ENCODE results near the gene GABRR2. TPM values are rescaled to one million over a fixed set of nuclear protein-coding genes. Genes with fewer than 3 reads are reported as not detected.
"Not testable (repeated sequence)": the region's sequence is repeated elsewhere in the genome, so short reads cannot be mapped to it uniquely, and the experiment has no call there.

Gene GABRR2
- total RNA-seq, 2 experiments from 2014 or later = 0.70 to 0.78 TPM

DNA sequence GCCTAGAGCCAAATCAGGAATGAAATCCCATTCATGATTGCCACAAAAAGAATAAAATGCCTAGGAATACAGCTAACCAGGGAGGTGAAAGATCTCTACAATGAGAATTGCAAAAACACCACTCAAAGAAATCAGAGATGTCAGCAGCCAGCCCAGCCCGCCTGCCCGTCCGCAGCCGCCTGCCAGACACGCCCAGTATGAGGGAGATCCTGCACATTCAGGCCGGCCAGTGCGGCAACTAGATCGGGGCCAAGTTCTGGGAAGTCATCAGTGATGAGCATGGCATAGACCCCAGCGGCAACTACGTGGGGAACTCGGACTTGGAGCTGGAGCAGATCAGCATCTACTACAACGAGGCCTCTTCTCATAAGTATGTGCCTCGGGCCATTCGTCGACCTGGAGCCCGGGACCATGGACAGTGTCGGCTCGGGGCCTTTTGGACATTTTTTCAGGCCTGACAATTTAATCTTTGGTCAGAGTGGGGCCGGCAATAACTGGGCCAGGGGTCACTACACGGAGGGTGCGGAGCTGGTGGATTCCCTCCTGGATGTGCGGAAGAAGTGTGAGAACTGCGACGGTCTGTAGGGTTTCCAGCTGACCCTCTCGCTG lies 13.4 kb downstream of the GABRR2 start:
- peaks cover 29% of the 10 kb centered on the region for H3K4me1 Mint-ChIP-seq
- POLR2A ChIA-PET = no interaction called here
- no peaks in the 10 kb centered on the region for H3K9me3 Mint-ChIP-seq
- CTCF ChIA-PET = no interaction called here
- H3K36me3 Mint-ChIP-seq (ENCODE audit: low read depth) = no peaks in the 10 kb centered on the region
- DNase-seq = no peak
- H3K27ac Mint-ChIP-seq = no peak overlapping the region
- H3K27me3 Mint-ChIP-seq = peaks cover 4% of the 10 kb centered on the region
- H3K4me3 Mint-ChIP-seq = no peak overlapping the region

GRCh38 chr6:89299466-89299850 lies 15.6 kb downstream of the GABRR2 start:
- no peak overlapping the region for H3K27ac Mint-ChIP-seq
- H3K4me1 Mint-ChIP-seq = peaks cover 30% of the 10 kb centered on the region
- ChIA-PET CTCF (interaction anchor here (0.6 to 2.8 kb wide), 3 partner anchors 18 to 219 kb away, joined by 3 to 12 read pairs (median 8); no protein-coding TSS in a partner anchor), POLR2A (interaction anchor here (0.9 to 3.5 kb wide), 5 partner anchors 11 to 219 kb away, joined by 3 to 64 read pairs (median 16); partner anchors contain the start of genes PM20D2, PNRC1 and UBE2J1)
- no peak for DNase-seq
- H3K4me3 Mint-ChIP-seq = no peak overlapping the region
- no peaks in the 10 kb centered on the region for H3K9me3 Mint-ChIP-seq
- H3K27me3 Mint-ChIP-seq = no peaks in the 10 kb centered on the region
- H3K36me3 Mint-ChIP-seq (ENCODE audit: low read depth) = peaks cover 3% of the 10 kb centered on the region

- ChIA-PET CTCF (interaction anchor here (0.6 to 2.8 kb wide), 9 partner anchors 17 to 220 kb away, joined by 3 to 17 read pairs (median 5); partner anchors contain the start of gene UBE2J1), POLR2A (interaction anchor here (0.9 to 3.5 kb wide), 11 partner anchors 8 to 530 kb away, joined by 3 to 64 read pairs (median 9); partner anchors contain the start of genes CASP8AP2, LYRM2, PM20D2 and PNRC1)
- H3K9me3 Mint-ChIP-seq = no peaks in the 10 kb centered on the region
- H3K27me3 Mint-ChIP-seq = no peaks in the 10 kb centered on the region
- H3K36me3 Mint-ChIP-seq (ENCODE audit: low read depth) = peaks cover 3% of the 10 kb centered on the region
- peaks cover 30% of the 10 kb centered on the region for H3K4me1 Mint-ChIP-seq
- DNase-seq = peak; percentile 70
- H3K4me3 Mint-ChIP-seq = no peak overlapping the region
- H3K27ac Mint-ChIP-seq = peak overlapping the region; percentile 87
Observed at GRCh38 chr6:89298680-89299465, 16.2 kb downstream of the GABRR2 start.

- peak; percentile 86 for DNase-seq
- POLR2A ChIA-PET = interaction anchor here (0.7 to 3.5 kb wide), 15 partner anchors 9 to 531 kb away, joined by 3 to 64 read pairs (median 7); partner anchors contain the start of genes CASP8AP2, LYRM2, PM20D2 and PNRC1
- H3K4me1 Mint-ChIP-seq = peaks cover 30% of the 10 kb centered on the region
- peak overlapping the region; percentile 65 for H3K4me3 Mint-ChIP-seq
- peak overlapping the region; percentile 87 for H3K27ac Mint-ChIP-seq
- H3K9me3 Mint-ChIP-seq = no peaks in the 10 kb centered on the region
- H3K36me3 Mint-ChIP-seq (ENCODE audit: low read depth) = peaks cover 3% of the 10 kb centered on the region
- H3K27me3 Mint-ChIP-seq = no peaks in the 10 kb centered on the region
- CTCF ChIA-PET = interaction anchor here (1.0 to 2.8 kb wide), 9 partner anchors 16 to 81 kb away, joined by 3 to 17 read pairs (median 5); partner anchors contain the start of gene UBE2J1
Observed at GRCh38 chr6:89297695-89298351, 17.3 kb downstream of the GABRR2 start.

- DNase-seq = no peak
- H3K27ac Mint-ChIP-seq = no peak overlapping the region
- H3K27me3 Mint-ChIP-seq = no peaks in the 10 kb centered on the region
- H3K4me3 Mint-ChIP-seq = no peak overlapping the region
- ChIA-PET POLR2A (interaction anchor here (1.6 kb wide), 1 partner anchor 313 kb away, joined by 3 read pairs; no protein-coding TSS in a partner anchor), CTCF (no interaction called here)
- peaks cover 3% of the 10 kb centered on the region for H3K36me3 Mint-ChIP-seq (ENCODE audit: low read depth)
- no peaks in the 10 kb centered on the region for H3K9me3 Mint-ChIP-seq
- peaks cover 30% of the 10 kb centered on the region for H3K4me1 Mint-ChIP-seq
Observed at GRCh38 chr6:89295981-89296380, 19.1 kb downstream of the GABRR2 start.

- POLR2A ChIA-PET; DNase-seq; H3K36me3 Mint-ChIP-seq (ENCODE audit: low read depth); H3K9me3 Mint-ChIP-seq; H3K27ac Mint-ChIP-seq; H3K4me3 Mint-ChIP-seq; CTCF ChIA-PET; H3K27me3 Mint-ChIP-seq: not testable (repeated sequence)
- H3K4me1 Mint-ChIP-seq = peaks cover 30% of the 10 kb centered on the region
Observed at GRCh38 chr6:89295116-89295515, 20.0 kb downstream of the GABRR2 start.

- H3K27ac Mint-ChIP-seq = no peak overlapping the region
- H3K9me3 Mint-ChIP-seq = no peaks in the 10 kb centered on the region
- CTCF ChIA-PET = interaction anchor here (1.1 kb wide), 1 partner anchor 10 kb away, joined by 3 read pairs; no protein-coding TSS in a partner anchor
- peaks cover 1% of the 10 kb centered on the region for H3K4me1 Mint-ChIP-seq
- POLR2A ChIA-PET = no interaction called here
- H3K4me3 Mint-ChIP-seq = no peak overlapping the region
- DNase-seq = peak; percentile 11
- H3K36me3 Mint-ChIP-seq (ENCODE audit: low read depth) = peaks cover 3% of the 10 kb centered on the region
- H3K27me3 Mint-ChIP-seq = no peaks in the 10 kb centered on the region
Observed at GRCh38 chr6:89291256-89291819, 23.8 kb downstream of the GABRR2 start.

GRCh38 chr6:89290401-89291155 lies 24.5 kb downstream of the GABRR2 start:
- ChIA-PET POLR2A (no interaction called here), CTCF (interaction anchor here (1.1 kb wide), 1 partner anchor 9 kb away, joined by 3 read pairs; no protein-coding TSS in a partner anchor)
- no peaks in the 10 kb centered on the region for H3K4me1 Mint-ChIP-seq
- H3K36me3 Mint-ChIP-seq (ENCODE audit: low read depth) = peaks cover 3% of the 10 kb centered on the region
- no peak overlapping the region for H3K4me3 Mint-ChIP-seq
- no peak overlapping the region for H3K27ac Mint-ChIP-seq
- no peaks in the 10 kb centered on the region for H3K27me3 Mint-ChIP-seq
- no peaks in the 10 kb centered on the region for H3K9me3 Mint-ChIP-seq
- no peak for DNase-seq

GRCh38 chr6:89289710-89290109 lies 25.4 kb downstream of the GABRR2 start:
- ChIA-PET CTCF (no interaction called here), POLR2A (interaction anchor here (2.6 kb wide), 1 partner anchor 9 kb away, joined by 12 read pairs; no protein-coding TSS in a partner anchor)
- H3K9me3 Mint-ChIP-seq = no peaks in the 10 kb centered on the region
- DNase-seq = no peak
- H3K27ac Mint-ChIP-seq = no peak overlapping the region
- H3K4me1 Mint-ChIP-seq = no peaks in the 10 kb centered on the region
- no peak overlapping the region for H3K4me3 Mint-ChIP-seq
- H3K36me3 Mint-ChIP-seq (ENCODE audit: low read depth) = no peaks in the 10 kb centered on the region
- H3K27me3 Mint-ChIP-seq = no peaks in the 10 kb centered on the region

DNA sequence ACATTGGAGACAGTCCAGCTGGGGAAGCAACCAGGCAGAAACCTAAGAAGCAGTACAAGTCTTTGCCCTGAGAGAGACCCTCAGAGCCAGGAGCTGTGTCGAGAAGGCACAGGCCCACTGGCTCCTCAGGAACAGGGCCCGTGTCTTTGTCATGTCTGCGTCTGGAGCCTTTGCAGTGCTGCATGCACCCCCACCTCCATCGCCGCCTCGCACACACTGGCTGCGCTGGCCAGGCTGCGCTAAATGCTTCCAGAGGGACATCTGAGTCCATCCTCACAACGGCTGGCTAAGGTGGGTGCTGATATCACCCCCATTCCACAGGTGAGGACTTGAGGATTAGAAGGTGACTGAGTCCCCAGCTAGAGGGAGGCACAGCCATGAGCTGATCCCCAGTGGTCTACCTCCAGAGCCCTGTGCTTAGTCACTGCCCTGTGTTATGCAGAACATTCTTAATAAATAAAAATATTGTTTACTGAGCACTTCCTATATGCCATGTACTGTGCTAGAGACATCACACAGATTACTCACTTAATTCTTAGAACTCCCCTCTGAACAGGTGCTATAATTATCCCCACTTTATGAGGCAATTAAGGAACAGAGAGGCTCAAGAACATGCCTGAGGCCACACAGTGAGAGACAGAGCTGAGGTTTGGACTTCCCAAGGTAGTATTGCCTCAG lies 27.6 kb downstream of the GABRR2 start:
- Mint-ChIP-seq H3K4me3 (no peak overlapping the region), H3K27ac (no peak overlapping the region), H3K36me3 (ENCODE audit: low read depth) (no peaks in the 10 kb centered on the region), H3K27me3 (no peaks in the 10 kb centered on the region), H3K9me3 (no peaks in the 10 kb centered on the region), H3K4me1 (no peaks in the 10 kb centered on the region)
- CTCF ChIA-PET = interaction anchor here (1.0 kb wide), 1 partner anchor 305 kb away, joined by 3 read pairs; no protein-coding TSS in a partner anchor
- POLR2A ChIA-PET = interaction anchor here (0.5 to 2.6 kb wide), 2 partner anchors 11 to 69 kb away, joined by 3 to 12 read pairs; no protein-coding TSS in a partner anchor
- no peak for DNase-seq

DNA sequence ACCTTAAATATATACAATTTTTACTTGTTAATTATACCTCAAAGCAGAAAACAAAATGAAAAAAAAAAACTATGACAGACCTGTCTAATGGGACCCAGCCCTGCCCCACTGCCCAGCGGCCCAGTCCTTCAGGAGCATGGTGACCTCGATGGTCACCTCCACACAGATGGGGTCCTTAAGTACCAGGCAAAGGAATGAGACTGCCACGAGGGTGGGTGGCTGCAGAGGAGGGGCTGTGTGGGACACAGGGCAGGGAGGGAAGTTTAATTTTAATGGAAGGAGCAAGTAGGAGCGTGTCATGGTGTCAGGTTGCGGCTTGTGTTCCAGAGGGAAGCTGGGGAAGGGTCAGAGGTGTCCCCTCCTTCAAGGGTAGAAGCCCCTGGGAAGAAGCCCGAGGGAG lies 28.6 kb downstream of the GABRR2 start:
- no peaks in the 10 kb centered on the region for H3K27me3 Mint-ChIP-seq
- no peak overlapping the region for H3K27ac Mint-ChIP-seq
- no peak for DNase-seq
- POLR2A ChIA-PET = no interaction called here
- CTCF ChIA-PET = no interaction called here
- H3K36me3 Mint-ChIP-seq (ENCODE audit: low read depth) = no peaks in the 10 kb centered on the region
- no peak overlapping the region for H3K4me3 Mint-ChIP-seq
- peaks cover 5% of the 10 kb centered on the region for H3K4me1 Mint-ChIP-seq
- no peaks in the 10 kb centered on the region for H3K9me3 Mint-ChIP-seq

Data from activated CD4-positive, alpha-beta memory T cell treated with anti-CD3 and anti-CD28 coated beads, Interleukin-2, amount 10 ng/mL, durations not matched to agents 7 days and 5 days (primary cell).